ENCODE results near the gene CD79B.

- TF ChIP-seq CSRNP3 (CRISPR knock-in tag; IDR thresholded peaks at IDR 0.05) (no peak), ZNF70 (CRISPR knock-in tag; IDR thresholded peaks at IDR 0.05) (no peak), ZNF565 (CRISPR knock-in tag; conservative IDR thresholded peaks at IDR 0.05; ENCODE audit: low read depth) (no peak), PPARA (CRISPR knock-in tag; IDR thresholded peaks at IDR 0.05; ENCODE audit: borderline replicate concordance) (no peak), RARB (CRISPR knock-in tag; IDR thresholded peaks at IDR 0.05) (no peak), ARNTL (CRISPR knock-in tag; IDR thresholded peaks at IDR 0.05; ENCODE audit: borderline replicate concordance, low read depth) (no peak), CREB5 (CRISPR knock-in tag; IDR thresholded peaks at IDR 0.05; ENCODE audit: low read depth) (no peak), CSDC2 (CRISPR knock-in tag; IDR thresholded peaks at IDR 0.05) (no peak), TOX (CRISPR knock-in tag; IDR thresholded peaks at IDR 0.05; ENCODE audit: borderline replicate concordance) (no peak), SNAI2 (CRISPR knock-in tag; IDR thresholded peaks at IDR 0.05) (no peak), BACH2 (CRISPR knock-in tag; IDR thresholded peaks at IDR 0.05; ENCODE audit: borderline replicate concordance) (no peak), POU6F1 (CRISPR knock-in tag; IDR thresholded peaks at IDR 0.05; ENCODE audit: borderline replicate concordance, low read depth) (no peak), TSHZ2 (CRISPR knock-in tag; IDR thresholded peaks at IDR 0.05) (no peak), ZFP3 (CRISPR knock-in tag; IDR thresholded peaks at IDR 0.05) (no peak)
These were observed 51.4 kb downstream of the CD79B start for GRCh38 chr17:63880706-63881105.
